HAP-1 (cell line): ENCODE results near the gene DAB2IP.

ENCODE experiments used
- DNase-seq, 2 experiments: peaks; one replicate each; pipeline ENCODE4 v3.0.0-alpha.2; 2016 to 2020; ENCODE audit warnings: low spot score in 2 of 2
- H3K27me3 ChIP-seq: fragments of 250-450 bp; sonication (Bioruptor Pico); 2 replicates; pipeline ENCODE4 v1.5.1; 2020; ENCODE audit warnings: low read depth, mild to moderate bottlenecking, moderate library complexity
- H3K36me3 ChIP-seq: fragments of 250-450 bp; sonication (Bioruptor Pico); replicated peaks from 2 replicates; pipeline ENCODE4 v1.5.1; 2020; ENCODE audit warnings: mild to moderate bottlenecking
- H3K4me1 ChIP-seq: fragments of 250-450 bp; sonication (Bioruptor Pico); 2 replicates; pipeline ENCODE4 v1.5.1; 2020; ENCODE audit warnings: mild to moderate bottlenecking
- H3K4me3 ChIP-seq: fragments of 250-450 bp; sonication (Bioruptor Pico); 2 replicates; pipeline ENCODE4 v1.5.1; 2020; ENCODE audit warnings: mild to moderate bottlenecking, moderate library complexity
- H3K9me3 ChIP-seq: fragments of 250-450 bp; sonication (Bioruptor Pico); 2 replicates; pipeline ENCODE4 v1.5.1; 2020; ENCODE audit warnings: mild to moderate bottlenecking, moderate library complexity
- in situ Hi-C: fragments of 300-500 bp; cut with MboI; formaldehyde crosslinking; loops from 3 replicates; pipeline ENCODE4 v1.14.3; 2020; ENCODE audit warnings: low sequenced_read_pairs, inconsistent platforms, mixed read lengths

The DAB2IP gene

DNA sequence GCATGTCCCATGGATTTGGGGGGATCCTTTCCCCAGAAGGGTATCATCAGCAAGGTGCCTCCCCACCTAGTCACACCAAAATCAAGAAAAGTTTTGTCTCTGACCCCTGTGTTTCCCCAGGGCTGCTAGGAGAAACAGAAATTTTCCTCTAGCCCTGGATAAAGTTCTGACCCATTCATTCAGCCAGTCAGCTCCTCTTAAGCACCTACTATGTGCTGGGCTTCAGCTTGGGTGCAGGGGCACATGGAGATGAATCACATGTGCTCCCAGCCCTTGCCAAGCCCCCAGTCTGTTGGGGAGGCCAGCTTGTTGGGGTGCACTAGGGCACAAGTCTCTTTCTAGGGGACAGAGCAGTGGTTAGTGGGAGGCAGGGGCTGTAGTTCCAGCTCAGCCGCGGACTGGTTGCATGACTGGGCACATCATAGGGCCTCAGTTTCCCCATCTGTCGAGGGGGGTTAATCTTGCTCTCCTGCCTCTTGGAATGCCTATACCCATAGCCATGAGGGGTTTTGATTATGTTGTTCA, 3.9 kb downstream of the DAB2IP start:
- Histone ChIP-seq H3K27me3 (no peaks in the 10 kb centered on the region), H3K4me1 (peaks cover 10% of the 10 kb centered on the region), H3K9me3 (no peaks in the 10 kb centered on the region), H3K4me3 (no peak overlapping the region), H3K36me3 (peaks cover 5% of the 10 kb centered on the region; the same call in 1 of the 2 replicates)
- in situ Hi-C loops, result no loop called here
- no peak for DNase-seq

DNA sequence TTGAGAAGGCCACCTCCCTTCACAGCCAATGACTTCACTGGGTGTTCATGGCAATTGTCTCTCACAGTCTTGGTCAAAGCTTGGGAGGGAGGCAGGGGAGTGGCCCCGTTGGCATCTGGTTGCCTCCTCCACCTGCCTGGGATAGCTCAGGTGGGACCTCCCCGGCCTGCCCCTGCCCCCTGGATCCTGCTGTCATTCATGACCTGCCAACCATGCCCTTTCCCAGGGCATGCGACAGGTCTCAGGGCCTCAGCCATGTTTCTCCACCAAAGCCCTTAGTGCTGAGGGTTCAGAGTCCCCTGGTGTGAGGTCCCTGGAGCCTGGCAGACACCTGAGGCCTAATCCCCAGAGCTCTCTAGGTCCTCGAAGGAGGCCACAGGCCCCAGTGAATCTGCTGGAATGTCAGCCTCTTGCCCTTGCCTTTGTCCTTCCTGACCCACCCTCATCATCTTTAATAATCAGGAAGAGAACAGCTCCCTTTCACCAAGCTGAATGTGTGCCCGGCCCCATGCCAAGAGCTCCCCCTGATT, 5.6 kb downstream of the DAB2IP start:
- Histone ChIP-seq H3K27me3 (no peaks in the 10 kb centered on the region), H3K4me1 (peaks cover 5% of the 10 kb centered on the region), H3K9me3 (no peaks in the 10 kb centered on the region), H3K4me3 (no peak overlapping the region), H3K36me3 (peaks cover 5% of the 10 kb centered on the region; the same call in 1 of the 2 replicates)
- in situ Hi-C loops, result no loop called here
- peak in 1 of 2 experiments; percentile 18 for DNase-seq

DNA sequence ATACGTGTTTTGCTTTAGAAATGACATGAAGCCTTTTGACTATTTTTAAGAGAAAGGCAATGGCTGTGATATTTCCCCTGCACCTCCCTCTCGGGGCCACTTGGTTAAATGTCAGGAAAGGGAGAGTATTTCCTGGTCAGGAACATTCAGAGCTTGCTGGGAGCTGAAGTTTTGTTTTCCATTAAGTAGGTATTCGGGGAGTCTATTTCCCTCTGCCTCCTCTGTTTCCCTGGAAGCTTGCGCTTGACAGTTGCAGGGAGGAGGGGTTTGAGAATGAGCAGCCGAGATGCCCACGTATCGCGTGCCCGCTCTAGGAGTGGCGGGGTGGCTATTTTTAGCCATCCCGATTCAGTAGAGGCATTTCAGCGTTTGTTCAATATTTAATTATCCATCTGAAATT, 6.7 kb downstream of the DAB2IP start:
- Histone ChIP-seq H3K27me3 (no peaks in the 10 kb centered on the region), H3K36me3 (peaks cover 5% of the 10 kb centered on the region; the same call in 1 of the 2 replicates), H3K9me3 (no peaks in the 10 kb centered on the region), H3K4me1 (peaks cover 8% of the 10 kb centered on the region), H3K4me3 (no peak overlapping the region)
- no peak for DNase-seq
- in situ Hi-C loops, result no loop called here

DNA sequence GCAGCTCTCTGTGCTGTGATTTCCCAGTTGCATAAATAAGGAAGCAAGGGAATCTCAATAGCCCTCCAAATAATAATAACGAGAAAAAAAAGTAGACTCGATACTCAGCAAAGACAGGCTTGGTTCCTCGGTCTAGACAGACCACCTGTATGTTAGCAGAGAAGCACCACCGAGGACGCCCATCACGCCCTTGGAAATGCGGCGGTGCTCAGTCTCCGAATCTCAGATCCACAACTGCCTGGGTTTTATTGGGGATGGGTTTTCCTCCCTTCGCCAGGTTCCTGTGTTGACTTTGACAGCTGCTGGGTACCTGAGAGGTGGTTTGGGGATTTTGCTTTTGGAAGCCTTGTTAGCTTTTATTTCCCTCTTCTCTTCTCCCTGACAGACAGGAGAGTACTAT, 7.2 kb downstream of the DAB2IP start:
- in situ Hi-C loops, result no loop called here
- Histone ChIP-seq H3K27me3 (no peaks in the 10 kb centered on the region), H3K36me3 (peaks cover 5% of the 10 kb centered on the region; the same call in 1 of the 2 replicates), H3K9me3 (no peaks in the 10 kb centered on the region), H3K4me1 (peaks cover 8% of the 10 kb centered on the region), H3K4me3 (no peak overlapping the region)
- DNase-seq, result no peak

DNA sequence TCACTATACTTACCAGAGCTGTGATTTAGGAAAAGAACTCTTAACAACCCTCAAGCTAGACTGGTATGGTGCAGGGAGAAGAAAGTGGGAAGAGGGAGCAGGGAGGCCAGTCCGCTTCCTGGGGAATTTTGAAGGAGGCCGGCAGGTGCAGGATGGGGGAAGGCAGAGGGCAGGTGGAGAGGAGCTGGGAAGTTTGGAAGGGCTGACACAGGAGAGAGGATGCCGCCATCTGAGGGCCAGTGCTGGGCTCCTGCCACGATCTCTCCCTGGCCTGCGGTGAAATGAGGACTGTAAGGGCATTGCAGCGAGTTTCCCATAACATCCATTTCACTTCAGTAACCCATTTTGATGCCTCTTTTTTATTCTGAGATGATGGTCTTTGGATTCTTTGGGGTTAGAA, 8.9 kb downstream of the DAB2IP start:
- in situ Hi-C loops, result no loop called here
- H3K27me3 ChIP-seq, result no peaks in the 10 kb centered on the region

GRCh38 chr9:121660876-121661275, 9.4 kb downstream of the DAB2IP start:
- no peaks in the 10 kb centered on the region for H3K9me3 ChIP-seq
- no peaks in the 10 kb centered on the region for H3K27me3 ChIP-seq
- H3K4me3 ChIP-seq, result no peak overlapping the region
- no peak for DNase-seq
- peaks cover 5% of the 10 kb centered on the region; the same call in 1 of the 2 replicates for H3K36me3 ChIP-seq
- peaks cover 8% of the 10 kb centered on the region for H3K4me1 ChIP-seq
- in situ Hi-C loops, result no loop called here

More for the DNA sequence above, 8.9 kb downstream of the DAB2IP start:
- peaks cover 5% of the 10 kb centered on the region; the same call in 1 of the 2 replicates for H3K36me3 ChIP-seq
- H3K4me1 ChIP-seq, result peaks cover 8% of the 10 kb centered on the region
- no peaks in the 10 kb centered on the region for H3K9me3 ChIP-seq
- no peak overlapping the region for H3K4me3 ChIP-seq
- no peak for DNase-seq

- H3K36me3 ChIP-seq, result peaks cover 5% of the 10 kb centered on the region; the same call in 1 of the 2 replicates
- no peaks in the 10 kb centered on the region for H3K9me3 ChIP-seq
- no peak for DNase-seq
- no peaks in the 10 kb centered on the region for H3K27me3 ChIP-seq
- H3K4me3 ChIP-seq, result no peak overlapping the region
- peaks cover 8% of the 10 kb centered on the region for H3K4me1 ChIP-seq
- in situ Hi-C loops, result no loop called here
Measured at GRCh38 chr9:121661328-121661727, 9.9 kb downstream of the DAB2IP start.

- no peak overlapping the region for H3K4me3 ChIP-seq
- H3K9me3 ChIP-seq, result no peaks in the 10 kb centered on the region
- 0 out of 2 replicates have a peak, but pooled peaks cover 3% of the 10 kb centered on the region for H3K36me3 ChIP-seq
- in situ Hi-C loops, result no loop called here
- peak in 1 of 2 experiments; percentile 30 for DNase-seq
- no peaks in the 10 kb centered on the region for H3K27me3 ChIP-seq
- H3K4me1 ChIP-seq, result peaks cover 8% of the 10 kb centered on the region
Measured at GRCh38 chr9:121662359-121662758, 10.9 kb downstream of the DAB2IP start.

DNA sequence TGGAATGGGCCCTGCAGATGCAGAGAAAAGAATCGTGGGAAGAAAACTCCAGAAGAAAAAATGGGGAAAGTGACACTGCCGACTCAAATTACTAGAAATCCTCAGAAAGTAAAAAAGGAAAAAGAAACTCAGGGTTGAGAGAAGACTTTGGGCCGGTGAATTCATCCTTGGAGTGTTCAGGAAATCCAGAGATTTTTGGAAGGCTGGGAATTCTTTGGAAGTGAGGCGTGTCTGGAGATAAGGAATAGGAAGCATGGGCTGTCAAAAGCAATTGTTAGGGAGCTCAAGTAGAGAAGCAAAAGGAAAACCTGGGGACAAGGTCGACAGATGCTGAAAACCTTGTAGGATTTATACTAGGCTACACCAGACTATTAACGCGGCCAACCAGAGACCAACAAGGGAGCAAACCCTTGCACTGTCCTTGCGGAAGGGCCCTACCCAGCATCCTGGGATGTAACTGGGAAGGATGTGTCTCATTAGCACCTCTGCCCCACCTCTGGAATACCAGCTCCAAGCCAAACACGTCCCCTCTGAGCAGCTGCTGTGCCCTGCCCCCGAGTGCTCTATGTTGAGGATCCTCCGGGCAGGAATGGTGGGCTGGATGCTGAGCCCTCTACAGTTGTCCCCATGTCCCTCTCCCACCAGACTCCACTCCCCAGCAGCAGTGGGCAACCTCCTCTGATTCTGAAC, 11.6 kb downstream of the DAB2IP start:
- in situ Hi-C loops, result no loop called here
- Histone ChIP-seq H3K36me3 (no peaks in the 10 kb centered on the region), H3K4me3 (no peak overlapping the region), H3K27me3 (no peaks in the 10 kb centered on the region), H3K9me3 (no peaks in the 10 kb centered on the region), H3K4me1 (peaks cover 8% of the 10 kb centered on the region)
- no peak for DNase-seq

GRCh38 chr9:121663591-121663990, 12.2 kb downstream of the DAB2IP start:
- Histone ChIP-seq H3K36me3 (no peaks in the 10 kb centered on the region), H3K27me3 (no peaks in the 10 kb centered on the region), H3K4me1 (peaks cover 11% of the 10 kb centered on the region), H3K9me3 (no peaks in the 10 kb centered on the region), H3K4me3 (no peak overlapping the region)
- no peak for DNase-seq
- in situ Hi-C loops, result no loop called here

DNA sequence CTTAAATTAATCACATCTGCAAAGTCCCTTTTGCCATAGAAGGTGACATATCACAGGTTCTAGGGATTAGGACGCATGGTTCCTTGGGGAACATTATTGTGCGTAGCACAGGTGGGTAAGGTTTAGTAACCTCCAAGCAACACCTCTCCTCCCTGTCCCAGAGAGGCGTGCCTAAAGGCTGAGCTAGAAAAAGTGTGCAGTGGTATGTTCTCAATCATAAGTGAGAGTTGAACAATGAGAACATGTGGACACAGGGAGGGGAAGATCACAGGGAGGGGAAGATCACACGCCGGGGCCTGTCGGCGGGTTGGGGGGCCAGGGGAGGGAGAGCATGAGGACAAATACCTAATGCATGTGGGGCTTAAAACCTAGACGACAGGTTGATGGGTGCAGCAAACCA, 14.9 kb downstream of the DAB2IP start:
- no peaks in the 10 kb centered on the region for H3K9me3 ChIP-seq

GRCh38 chr9:121667214-121667613, 15.8 kb downstream of the DAB2IP start:
- no peak for DNase-seq
- H3K4me1 ChIP-seq, result peaks cover 7% of the 10 kb centered on the region
- H3K27me3 ChIP-seq, result no peaks in the 10 kb centered on the region
- in situ Hi-C loops, result no loop called here
- no peaks in the 10 kb centered on the region for H3K9me3 ChIP-seq
- H3K4me3 ChIP-seq, result no peak overlapping the region
- 0 out of 2 replicates have a peak, but pooled peaks cover 2% of the 10 kb centered on the region for H3K36me3 ChIP-seq

More for the DNA sequence above, 14.9 kb downstream of the DAB2IP start:
- H3K4me1 ChIP-seq, result peaks cover 11% of the 10 kb centered on the region
- no peak overlapping the region for H3K4me3 ChIP-seq
- 0 out of 2 replicates have a peak, but pooled peaks cover 2% of the 10 kb centered on the region for H3K36me3 ChIP-seq
- in situ Hi-C loops, result no loop called here
- no peak for DNase-seq
- H3K27me3 ChIP-seq, result no peaks in the 10 kb centered on the region

DNA sequence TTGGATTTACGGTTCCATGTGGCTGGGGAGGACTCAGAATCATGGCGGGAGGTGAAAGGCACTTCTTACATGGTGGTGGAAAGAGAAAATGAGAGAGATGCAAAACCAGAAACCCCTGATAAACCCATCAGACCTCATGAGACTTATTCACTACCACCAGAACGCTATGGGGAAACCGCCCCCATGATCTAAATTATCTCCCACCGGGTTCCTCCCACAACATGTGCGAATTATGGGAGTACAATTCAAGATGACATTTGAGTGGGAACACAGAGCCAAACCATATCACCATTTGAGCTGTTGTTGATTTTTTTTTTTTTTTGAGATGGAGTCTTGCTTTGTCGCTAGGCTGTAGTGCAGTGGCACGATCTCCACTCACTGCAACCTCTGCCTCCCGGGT, 16.5 kb downstream of the DAB2IP start:
- H3K4me3 ChIP-seq, result no peak overlapping the region
- H3K9me3 ChIP-seq, result no peaks in the 10 kb centered on the region
- no peak for DNase-seq
- no peaks in the 10 kb centered on the region for H3K27me3 ChIP-seq
- 0 out of 2 replicates have a peak, but pooled peaks cover 2% of the 10 kb centered on the region for H3K36me3 ChIP-seq
- 0 out of 2 replicates have a peak, but pooled peaks cover 3% of the 10 kb centered on the region for H3K4me1 ChIP-seq
- in situ Hi-C loops, result no loop called here

GRCh38 chr9:121670431-121670830, 19.0 kb downstream of the DAB2IP start:
- Histone ChIP-seq H3K4me3 (no peak overlapping the region), H3K27me3 (no peaks in the 10 kb centered on the region), H3K9me3 (no peaks in the 10 kb centered on the region), H3K4me1 (0 out of 2 replicates have a peak, but pooled peaks cover 3% of the 10 kb centered on the region), H3K36me3 (0 out of 2 replicates have a peak, but pooled peaks cover 2% of the 10 kb centered on the region)
- in situ Hi-C loops, result no loop called here
- DNase-seq, result no peak
